Gastrocnemius medialis (tissue), 4 donors: ENCODE measurements around the gene FCHSD2. TPM values are rescaled to one million over a fixed set of nuclear protein-coding genes. Genes with fewer than 3 reads are reported as not detected.

Experiments used
- ATAC-seq, 2 donors: fragments of 150-250 bp; one replicate each; pipeline ENCODE4 v1.9.1; 2016
- DNase-seq, 2 donors: peaks; one replicate each; pipeline ENCODE4 v3.0.0-alpha.2; 2019
- H3K27ac ChIP-seq, 4 donors: fragments of 200-600 bp; sonication (generic); 1 replicate in 1 of 4; 2 replicates in 3 of 4; pipeline ENCODE4 v1.5.1; 2016 to 2018; ENCODE audit warnings: mild to moderate bottlenecking in 2 of 4, moderate library complexity in 1 of 4
- H3K27me3 ChIP-seq, 3 donors: fragments of 200-600 bp; sonication (generic) in 2 of 3; 1 replicate in 1 of 3; 2 replicates in 2 of 3; pipeline versions ENCODE4 v1.5.1 to v1.6.0; 2016 to 2019; ENCODE audit warnings: mild to moderate bottlenecking in 1 of 3, moderate library complexity in 1 of 3
- H3K36me3 ChIP-seq, 2 donors: fragments of 200-600 bp; sonication (generic) in 1 of 2; one replicate each; pipeline ENCODE4 v1.5.1; 2017 to 2018
- H3K4me1 ChIP-seq, 2 donors: fragments of 200-600 bp; sonication (generic) in 1 of 2; one replicate each; pipeline ENCODE4 v1.5.1; 2016 to 2017; ENCODE audit warnings: mild to moderate bottlenecking in 2 of 2
- H3K4me3 ChIP-seq, 4 donors: fragments of 200-600 bp; sonication (generic) in 3 of 4; 1 replicate in 1 of 4; 2 replicates in 3 of 4; pipeline ENCODE4 v1.5.1; 2016 to 2019; ENCODE audit warnings: mild to moderate bottlenecking in 2 of 4
- H3K9me3 ChIP-seq, 3 donors: fragments of 200-600 bp; sonication (generic) in 2 of 3; 1 replicate in 1 of 3; 2 replicates in 2 of 3; pipeline ENCODE4 v1.5.1; 2016 to 2019
- POLR2A ChIP-seq, 2 donors: fragments of 450-650 bp; IDR thresholded peaks; one replicate each; pipeline ENCODE4 v1.6.1; 2017; ENCODE audit warnings: antibody characterized with exemption in 2 of 2, mild to moderate bottlenecking in 2 of 2, moderate library complexity in 2 of 2
- in situ Hi-C, 4 donors: fragments of 200-750 bp; cut with MboI; loops; one replicate each; pipeline versions ENCODE4 v1.15.0 to v1.8.0; 2017; ENCODE audit warnings: low sequenced_read_pairs in 4 of 4
- intact Hi-C: fragments of 100-400 bp; cut with DNase I; formaldehyde crosslinking; loops from one replicate; pipeline ENCODE4 v1.15.1; 2023; ENCODE audit warnings: low total_unique reads
- total RNA-seq, 4 donors: library from RNA; depleted of rRNA; stranded (reverse); fragments of >200 nt; gene quantifications; one replicate each; pipeline versions ENCODE4 v1.1.0 to v1.2.3, GENCODE V29; 2016
- TF ChIP-seq, protein P1 (sequence below), 5 experiments: fragments of 450-650 bp in 3 of 5; fragments of 200-600 bp in 2 of 5; sonication (generic) in 2 of 5; IDR thresholded peaks in 4 of 5; conservative IDR thresholded peaks in 1 of 5; 1 replicate in 4 of 5; 2 replicates in 1 of 5; pipeline ENCODE4 v1.5.1; 2016 to 2019; ENCODE audit warnings: antibody characterized with exemption in 5 of 5, mild to moderate bottlenecking in 3 of 5, moderate library complexity in 3 of 5

Gene FCHSD2
- total RNA-seq, 4 donors from 2014 or later, result 5.6 to 10.0 (median 8.0) TPM

DNA sequence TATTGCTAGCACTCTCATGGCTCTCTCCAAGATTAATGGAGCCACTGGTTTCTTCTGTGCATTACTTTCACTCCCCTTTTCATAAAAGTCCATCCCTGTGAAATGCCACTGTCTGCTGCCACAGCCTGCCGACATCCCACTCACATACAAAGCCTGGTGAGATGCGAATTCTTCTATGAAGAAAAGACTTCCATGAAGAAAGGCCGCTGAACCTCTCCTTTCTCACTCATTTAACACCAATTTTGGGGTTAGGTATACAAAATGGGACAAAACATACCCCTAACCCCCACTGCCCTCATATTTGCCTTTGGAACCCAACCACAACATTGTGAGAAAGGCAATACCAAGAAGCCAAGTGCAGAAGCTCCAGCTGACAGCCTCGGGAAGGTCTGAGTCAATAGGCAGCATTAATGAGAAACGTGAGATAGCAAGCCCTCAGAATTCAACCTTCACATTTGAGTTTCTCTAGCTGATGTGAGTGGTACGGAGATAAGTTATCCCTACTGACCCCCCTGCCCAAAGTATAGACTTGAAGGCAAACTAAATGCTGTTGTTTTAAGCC lies 171.5 kb downstream of the FCHSD2 start:
- in situ Hi-C loops (no loop called here), intact Hi-C loops (no loop called here)
- Histone ChIP-seq H3K36me3 (no peaks in the 10 kb centered on the region), H3K4me3 (no peak overlapping the region), H3K4me1 (peaks cover 0 to 19% of the 10 kb centered on the region in 2 donors), H3K27ac (no peak overlapping the region), H3K27me3 (no peaks in the 10 kb centered on the region), H3K9me3 (no peaks in the 10 kb centered on the region)
- no peak for TF ChIP-seq POLR2A (IDR thresholded peaks at IDR 0.05)
- TF ChIP-seq, protein P1, sequence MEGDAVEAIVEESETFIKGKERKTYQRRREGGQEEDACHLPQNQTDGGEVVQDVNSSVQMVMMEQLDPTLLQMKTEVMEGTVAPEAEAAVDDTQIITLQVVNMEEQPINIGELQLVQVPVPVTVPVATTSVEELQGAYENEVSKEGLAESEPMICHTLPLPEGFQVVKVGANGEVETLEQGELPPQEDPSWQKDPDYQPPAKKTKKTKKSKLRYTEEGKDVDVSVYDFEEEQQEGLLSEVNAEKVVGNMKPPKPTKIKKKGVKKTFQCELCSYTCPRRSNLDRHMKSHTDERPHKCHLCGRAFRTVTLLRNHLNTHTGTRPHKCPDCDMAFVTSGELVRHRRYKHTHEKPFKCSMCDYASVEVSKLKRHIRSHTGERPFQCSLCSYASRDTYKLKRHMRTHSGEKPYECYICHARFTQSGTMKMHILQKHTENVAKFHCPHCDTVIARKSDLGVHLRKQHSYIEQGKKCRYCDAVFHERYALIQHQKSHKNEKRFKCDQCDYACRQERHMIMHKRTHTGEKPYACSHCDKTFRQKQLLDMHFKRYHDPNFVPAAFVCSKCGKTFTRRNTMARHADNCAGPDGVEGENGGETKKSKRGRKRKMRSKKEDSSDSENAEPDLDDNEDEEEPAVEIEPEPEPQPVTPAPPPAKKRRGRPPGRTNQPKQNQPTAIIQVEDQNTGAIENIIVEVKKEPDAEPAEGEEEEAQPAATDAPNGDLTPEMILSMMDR (IDR thresholded peaks at IDR 0.05 in 4 of 5, conservative IDR thresholded peaks at IDR 0.05 in 1 of 5), result no peak
- DNase-seq, result no peak
- ATAC-seq, result no peak

DNA sequence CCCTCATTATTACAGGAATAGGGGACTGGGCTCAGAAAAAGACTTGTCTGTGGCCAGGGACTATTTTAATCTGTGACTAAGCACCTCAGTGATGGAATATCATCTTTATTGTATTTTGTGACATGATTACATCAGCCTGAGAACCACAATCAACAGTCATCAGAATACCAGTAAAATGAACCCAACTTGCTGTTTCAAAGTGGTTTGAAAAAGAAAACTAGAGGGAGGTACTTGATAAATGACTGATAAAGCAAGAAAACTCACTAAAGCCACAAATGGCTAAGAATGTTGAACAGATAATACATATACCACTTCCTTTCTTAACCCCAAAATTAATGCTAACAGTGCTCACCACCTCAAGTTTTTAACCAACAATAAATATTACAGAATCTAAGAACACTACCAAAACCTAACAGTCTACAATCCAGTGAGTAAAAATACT lies 172.2 kb downstream of the FCHSD2 start:
- Histone ChIP-seq H3K27me3 (no peaks in the 10 kb centered on the region), H3K4me3 (no peak overlapping the region), H3K36me3 (no peaks in the 10 kb centered on the region), H3K27ac (peak overlapping the region in 1 of 4 donors; percentile 5), H3K4me1 (peaks cover 0 to 22% of the 10 kb centered on the region in 2 donors), H3K9me3 (no peaks in the 10 kb centered on the region)
- intact Hi-C loops (no loop called here), in situ Hi-C loops (no loop called here)
- DNase-seq (no peak), ATAC-seq (peak; percentile 74 to 75)
- TF ChIP-seq, protein P1 (IDR thresholded peaks at IDR 0.05 in 4 of 5, conservative IDR thresholded peaks at IDR 0.05 in 1 of 5), result no peak
- TF ChIP-seq POLR2A (IDR thresholded peaks at IDR 0.05), result no peak

DNA sequence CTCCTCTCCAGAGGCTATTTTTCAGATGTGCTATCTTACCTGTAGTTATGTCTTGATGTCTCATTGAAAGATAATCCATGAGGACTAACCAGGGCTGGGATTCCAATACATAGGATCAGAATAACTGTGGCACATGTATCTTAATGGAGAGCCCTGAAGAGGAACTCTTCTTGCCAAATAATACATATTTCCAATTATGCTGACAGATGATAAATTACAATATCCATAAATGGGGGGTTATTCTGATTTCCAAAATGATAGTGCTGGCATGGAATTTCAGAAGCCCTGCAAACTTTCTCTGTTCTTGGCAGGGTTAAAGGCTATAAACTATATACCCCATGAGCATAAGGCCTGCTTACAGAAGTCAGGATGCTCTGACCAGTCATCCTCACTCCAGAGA lies 173.7 kb downstream of the FCHSD2 start:
- Histone ChIP-seq H3K27ac (no peak overlapping the region), H3K4me3 (no peak overlapping the region), H3K36me3 (no peaks in the 10 kb centered on the region), H3K27me3 (no peaks in the 10 kb centered on the region), H3K4me1 (peaks cover 0 to 22% of the 10 kb centered on the region in 2 donors), H3K9me3 (no peaks in the 10 kb centered on the region)
- no peak for TF ChIP-seq POLR2A (IDR thresholded peaks at IDR 0.05)
- TF ChIP-seq, protein P1 (IDR thresholded peaks at IDR 0.05 in 4 of 5, conservative IDR thresholded peaks at IDR 0.05 in 1 of 5), result no peak
- intact Hi-C loops, result no loop called here
- in situ Hi-C loops, result no loop called here
- ATAC-seq, result no peak
- no peak for DNase-seq

DNA sequence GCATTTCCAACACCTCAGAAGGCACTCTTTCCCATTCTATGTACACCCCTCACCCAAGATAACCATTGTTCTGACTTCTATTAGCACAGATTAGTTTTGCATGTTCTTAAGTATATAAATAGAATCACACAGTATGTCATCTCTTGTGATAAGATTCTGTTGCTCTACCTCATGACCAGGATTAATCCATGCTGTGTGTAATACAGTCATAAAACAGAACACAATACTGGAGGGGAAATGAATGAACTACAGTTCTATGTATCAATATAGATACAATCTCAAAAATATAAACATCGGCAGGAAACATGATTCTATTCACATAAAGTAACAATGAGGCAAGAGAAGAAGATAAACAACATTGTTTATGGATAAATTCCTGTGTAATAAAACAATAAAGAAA lies 176.4 kb downstream of the FCHSD2 start:
- Histone ChIP-seq H3K4me1 (peaks cover 0 to 19% of the 10 kb centered on the region in 2 donors), H3K4me3 (no peak overlapping the region), H3K9me3 (no peaks in the 10 kb centered on the region), H3K36me3 (no peaks in the 10 kb centered on the region), H3K27ac (no peak overlapping the region), H3K27me3 (no peaks in the 10 kb centered on the region)
- DNase-seq (no peak), ATAC-seq (peak in 1 of 2 donors; percentile 49)
- intact Hi-C loops, result no loop called here
- in situ Hi-C loops, result no loop called here
- TF ChIP-seq, protein P1 (IDR thresholded peaks at IDR 0.05 in 4 of 5, conservative IDR thresholded peaks at IDR 0.05 in 1 of 5), result no peak
- TF ChIP-seq POLR2A (IDR thresholded peaks at IDR 0.05), result no peak

DNA sequence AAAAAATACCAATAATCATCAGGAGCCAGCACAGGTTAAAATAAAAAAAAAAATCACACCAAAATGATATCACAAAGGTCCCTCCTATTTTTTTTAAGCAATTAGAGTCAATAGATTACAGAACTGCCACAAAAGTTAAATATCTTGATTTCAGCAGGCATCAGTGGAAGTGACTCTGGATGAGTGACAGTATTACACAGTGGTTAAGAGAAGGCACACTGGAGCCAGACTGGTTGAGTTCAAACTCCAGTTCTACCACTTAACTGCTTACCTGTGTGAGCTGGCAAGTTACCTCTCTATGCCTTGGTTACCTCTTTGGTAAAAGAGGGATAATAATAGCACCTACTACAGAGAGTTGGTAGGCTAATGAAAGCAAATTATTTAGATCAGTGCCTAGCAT lies 179.4 kb downstream of the FCHSD2 start:
- intact Hi-C loops, result no loop called here
- in situ Hi-C loops, result no loop called here
- Histone ChIP-seq H3K9me3 (no peaks in the 10 kb centered on the region), H3K4me1 (peaks cover 0 to 18% of the 10 kb centered on the region in 2 donors), H3K27me3 (no peaks in the 10 kb centered on the region), H3K27ac (no peak overlapping the region), H3K36me3 (no peaks in the 10 kb centered on the region), H3K4me3 (no peak overlapping the region)
- TF ChIP-seq POLR2A (IDR thresholded peaks at IDR 0.05), result no peak
- TF ChIP-seq, protein P1 (IDR thresholded peaks at IDR 0.05 in 4 of 5, conservative IDR thresholded peaks at IDR 0.05 in 1 of 5), result no peak
- DNase-seq (no peak), ATAC-seq (no peak)
